ENCODE data around the gene CMIP.
"Not testable (repeated sequence)": the region's sequence is repeated elsewhere in the genome, so short reads cannot be mapped to it uniquely, and the experiment has no call there.

CMIP gene

DNA sequence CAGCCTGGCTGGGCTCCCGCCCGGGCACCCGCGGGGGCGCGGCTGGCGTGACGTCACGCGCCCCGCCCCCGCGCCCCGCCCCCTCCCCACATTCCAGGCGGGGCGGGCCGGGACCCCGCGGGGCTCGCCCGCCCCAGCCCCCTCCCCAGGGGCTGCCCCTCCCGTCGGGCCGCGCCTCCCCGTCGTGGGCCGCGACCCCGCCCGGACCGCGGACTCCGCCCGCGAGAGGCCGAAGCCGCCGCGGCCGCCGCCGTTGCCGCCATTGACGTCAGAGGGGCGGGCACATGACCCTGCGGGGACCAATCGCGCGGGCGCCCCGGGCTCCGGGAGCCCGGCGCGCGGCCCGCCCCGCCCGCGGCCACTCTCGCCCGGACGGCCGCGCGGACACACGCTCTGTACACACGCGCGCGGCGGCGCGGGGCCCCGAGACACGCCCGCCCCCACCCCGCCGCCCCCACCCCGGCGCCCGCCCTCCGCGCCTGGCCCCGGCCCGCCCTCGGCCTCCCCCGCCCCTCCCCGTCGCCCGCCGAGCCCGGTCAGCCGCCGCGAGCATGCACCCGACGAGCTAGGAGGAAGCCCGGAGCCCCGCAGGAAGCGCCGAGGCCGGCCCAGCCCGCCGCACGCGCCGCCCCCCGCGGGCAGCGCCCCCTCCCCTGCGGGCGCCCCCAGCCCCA lies at the start of gene CMIP:
Gene CMIP, plus strand, starts transcription at position 361 of the 674 bp plus-strand sequence.
- in situ Hi-C loops (cut with HindIII; ENCODE audit: low sequenced_read_pairs) = loop anchor here (5.0 kb wide), 1 partner anchor 38 kb away; no protein-coding TSS in a partner anchor

DNA sequence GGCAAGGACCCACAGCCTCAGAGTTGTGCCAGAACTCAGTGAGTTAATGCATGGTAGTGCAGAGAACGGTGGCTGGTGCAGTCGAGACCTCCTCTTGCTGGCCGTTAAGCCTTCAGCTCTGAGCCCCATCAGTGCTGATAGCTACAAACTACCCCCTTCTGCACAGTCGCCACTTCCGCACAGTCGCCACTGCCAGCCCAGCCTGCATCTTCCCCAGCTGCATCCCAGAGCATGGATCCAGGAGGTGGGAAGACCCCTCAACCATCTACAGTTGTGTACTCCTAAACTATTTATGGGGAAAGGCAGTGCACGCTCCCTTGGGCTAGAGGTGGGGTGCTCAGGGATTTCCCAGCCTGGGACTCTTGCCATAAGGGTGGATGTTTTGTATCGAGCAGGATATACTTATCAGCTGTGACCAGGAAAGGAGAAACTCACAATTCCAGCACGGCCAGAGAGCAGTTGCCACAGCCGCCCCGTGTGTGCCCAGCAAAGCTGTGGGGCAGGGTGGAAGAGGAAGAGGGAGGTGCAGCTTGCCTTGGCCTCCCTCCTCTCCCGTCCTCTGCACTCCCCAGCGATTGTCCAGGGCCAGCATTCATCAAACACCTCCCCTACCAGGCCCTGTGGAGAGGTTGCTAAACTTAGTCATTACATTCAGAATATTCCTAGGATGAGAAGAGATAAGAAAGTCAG lies 49.5 kb upstream of the CMIP start:
- in situ Hi-C loops (cut with HindIII; ENCODE audit: low sequenced_read_pairs) = loop anchor here (5.0 kb wide), 1 partner anchor 97 kb away; no protein-coding TSS in a partner anchor

- in situ Hi-C loops (cut with HindIII; ENCODE audit: low sequenced_read_pairs) = no loop called here
Measured at GRCh38 chr16:81397058-81397878, 47.3 kb upstream of the CMIP start.

GRCh38 chr16:81397879-81398520 lies 46.6 kb upstream of the CMIP start:
- in situ Hi-C loops (cut with HindIII; ENCODE audit: low sequenced_read_pairs) = no loop called here

- in situ Hi-C loops (cut with HindIII; ENCODE audit: low sequenced_read_pairs) = no loop called here
Measured at GRCh38 chr16:81399909-81400308, 44.7 kb upstream of the CMIP start.

DNA sequence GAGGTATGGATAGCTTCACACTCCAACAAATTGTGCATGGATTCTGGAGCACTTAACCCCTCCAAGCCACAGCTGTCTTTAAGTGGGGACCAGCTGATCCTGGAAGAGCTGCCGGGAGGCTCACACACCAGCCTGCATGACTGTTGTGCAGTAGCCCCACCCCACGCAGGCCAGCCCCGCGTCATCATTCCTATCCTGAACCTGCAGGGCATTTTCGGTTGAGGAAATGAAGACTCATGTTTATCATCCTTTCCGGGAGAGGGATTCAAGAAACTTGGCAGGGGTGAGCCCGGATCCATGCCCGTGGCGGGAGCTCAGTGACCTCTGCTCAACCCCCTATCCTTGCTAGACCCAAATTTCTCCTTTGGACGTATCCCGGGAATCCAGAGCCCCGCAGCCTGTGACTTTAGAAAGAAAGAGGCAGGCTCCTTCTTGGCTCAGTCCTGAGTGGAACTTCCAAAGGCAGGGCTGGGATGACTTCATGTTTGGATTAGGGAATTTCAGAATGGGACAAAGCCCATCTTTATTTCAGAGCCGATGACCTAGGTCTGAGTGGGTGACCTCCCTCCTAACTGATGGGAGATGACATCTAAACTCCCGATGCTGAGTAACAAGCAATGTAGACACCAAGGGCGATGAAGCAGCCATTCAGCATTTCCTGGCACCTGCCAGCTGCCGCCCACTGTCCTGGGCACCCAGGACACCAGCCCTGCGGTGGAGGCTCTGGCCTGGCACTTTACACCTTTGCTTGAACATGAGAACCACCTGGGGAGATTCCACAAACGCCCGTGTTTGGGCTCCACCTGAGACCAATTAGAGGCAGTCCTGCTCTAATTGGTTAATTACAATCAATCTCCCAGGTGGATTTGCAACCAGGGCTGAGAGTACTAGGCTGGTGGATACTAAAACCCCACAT lies 43.3 kb upstream of the CMIP start:
- in situ Hi-C loops (cut with HindIII; ENCODE audit: low sequenced_read_pairs) = no loop called here

GRCh38 chr16:81403208-81403600 lies 41.4 kb upstream of the CMIP start:
- in situ Hi-C loops (cut with HindIII; ENCODE audit: low sequenced_read_pairs) = no loop called here

- in situ Hi-C loops (cut with HindIII; ENCODE audit: low sequenced_read_pairs) = no loop called here
Measured at GRCh38 chr16:81403601-81404391, 40.8 kb upstream of the CMIP start.

DNA sequence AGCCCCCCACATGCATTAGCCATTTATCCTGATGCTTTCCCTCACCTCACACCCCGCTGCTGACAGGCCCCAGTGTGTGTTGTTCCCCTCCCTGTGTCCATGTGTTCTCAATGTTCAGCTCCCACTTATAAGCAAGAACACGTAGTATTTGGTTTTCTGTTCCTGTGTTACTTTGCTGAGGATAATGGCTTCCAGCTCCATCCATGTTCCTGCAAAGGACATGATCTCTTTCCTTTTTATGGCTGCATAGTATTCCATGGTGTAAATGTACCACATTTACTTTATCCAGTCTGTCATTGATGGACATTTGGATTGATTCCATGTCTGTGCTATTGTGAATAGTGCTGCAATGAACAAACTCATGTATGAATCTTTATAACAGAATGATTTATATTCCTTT lies 39.6 kb upstream of the CMIP start:
- in situ Hi-C loops (cut with HindIII; ENCODE audit: low sequenced_read_pairs) = not testable (repeated sequence)

DNA sequence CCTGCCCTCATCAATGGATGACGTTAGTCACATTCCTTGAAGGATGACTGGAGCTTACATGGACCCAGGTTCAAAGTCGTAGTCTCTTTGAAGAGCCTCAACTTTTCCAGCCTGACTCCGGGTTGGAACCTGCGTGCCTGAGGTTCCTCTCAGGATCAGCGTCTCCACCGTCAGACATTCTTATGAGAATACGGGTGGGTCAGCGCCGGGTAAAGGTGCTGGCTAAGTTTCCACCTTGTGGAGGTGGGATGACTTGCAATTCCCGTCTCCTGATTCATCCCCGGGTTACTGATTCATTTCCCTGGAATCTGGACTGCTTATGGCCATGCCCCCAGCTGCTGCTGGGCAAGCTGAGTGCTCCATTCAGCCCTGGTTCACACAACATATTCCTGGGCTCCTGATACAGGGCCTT lies 38.9 kb upstream of the CMIP start:
- in situ Hi-C loops (cut with HindIII; ENCODE audit: low sequenced_read_pairs) = no loop called here

DNA sequence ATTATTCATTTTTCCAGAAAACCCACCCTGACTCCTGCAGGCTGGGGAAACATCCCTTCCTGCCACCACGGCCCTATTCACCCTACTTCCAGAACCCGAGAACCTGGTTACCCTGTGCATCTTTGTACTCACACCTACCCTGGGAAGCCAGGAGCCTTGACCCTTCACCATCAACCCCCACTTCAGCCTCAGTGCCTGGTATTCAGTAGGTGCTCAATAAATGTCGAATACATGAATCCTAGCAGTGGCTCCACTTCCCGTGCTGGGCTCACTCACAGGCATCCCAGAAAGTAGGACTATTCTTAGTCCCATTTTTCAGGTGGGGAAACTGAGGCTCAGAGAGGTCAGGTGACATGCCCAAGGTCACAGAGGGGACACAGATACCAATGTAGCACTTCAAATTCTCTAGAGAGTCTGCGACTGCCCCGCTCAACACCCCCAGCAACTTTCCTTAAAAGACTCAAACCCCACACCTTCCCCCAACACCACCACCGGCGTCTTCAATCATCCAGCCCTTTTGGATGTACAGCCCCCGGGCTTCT lies 36.1 kb upstream of the CMIP start:
- in situ Hi-C loops (cut with HindIII; ENCODE audit: low sequenced_read_pairs) = no loop called here

GRCh38 chr16:81409016-81409556 lies 35.5 kb upstream of the CMIP start:
- in situ Hi-C loops (cut with HindIII; ENCODE audit: low sequenced_read_pairs) = no loop called here

- in situ Hi-C loops (cut with HindIII; ENCODE audit: low sequenced_read_pairs) = no loop called here
Measured at GRCh38 chr16:81410643-81411293, 33.8 kb upstream of the CMIP start.

DNA sequence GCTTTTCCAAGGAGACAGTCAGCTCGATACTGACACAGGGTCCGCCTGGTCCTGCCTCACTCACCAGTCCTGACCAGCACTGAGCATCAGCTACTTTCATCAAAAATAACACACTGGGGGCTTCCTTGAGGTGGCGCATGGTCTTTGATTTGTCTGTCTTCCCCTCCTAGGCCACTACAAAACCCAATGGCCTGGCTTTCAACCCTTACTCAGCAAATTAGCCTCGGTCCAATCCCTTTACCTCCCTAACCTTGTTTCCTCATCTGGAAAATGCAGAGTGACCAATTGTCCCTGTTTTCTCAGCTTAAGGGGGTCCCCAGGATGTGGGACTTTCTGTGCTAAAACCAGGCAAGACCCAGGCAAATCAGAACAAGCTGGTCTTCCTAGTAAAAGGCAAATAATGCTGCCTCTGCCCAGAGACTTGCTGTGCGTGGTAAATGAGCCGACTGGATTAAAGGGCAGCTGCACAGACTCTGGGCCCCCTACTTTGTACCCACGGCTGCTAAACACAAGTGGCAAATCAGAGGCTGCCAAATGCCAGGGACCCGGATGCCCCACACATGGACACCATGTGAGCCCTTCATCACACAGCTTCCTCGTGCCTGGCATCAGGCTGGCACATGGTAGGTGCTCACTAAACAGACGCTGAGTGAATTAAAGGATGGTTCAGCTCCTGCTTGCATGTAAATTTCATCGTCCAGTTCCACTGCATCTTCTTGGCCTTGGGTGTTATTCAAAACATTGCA lies 31.2 kb upstream of the CMIP start:
- in situ Hi-C loops (cut with HindIII; ENCODE audit: low sequenced_read_pairs) = no loop called here

DNA sequence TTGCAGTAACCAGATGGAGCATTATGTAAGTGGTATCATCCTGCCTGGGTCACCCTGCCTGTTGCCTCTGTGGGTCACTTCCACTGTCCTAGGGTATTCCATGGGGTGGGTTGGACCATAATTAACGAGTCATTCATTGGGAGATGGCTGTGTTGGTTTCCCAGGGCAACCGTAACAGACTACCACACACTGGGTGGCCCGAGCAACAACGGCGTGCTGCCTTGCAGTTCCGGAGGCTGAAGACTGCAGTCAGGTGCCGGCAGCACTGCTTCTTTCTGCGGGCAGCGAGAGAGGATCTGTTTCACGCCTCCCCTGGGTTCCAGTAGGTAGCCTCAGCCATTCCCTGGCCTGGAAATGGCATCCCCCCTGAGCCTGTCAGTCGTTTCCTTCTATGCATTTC lies 28.9 kb upstream of the CMIP start:
- in situ Hi-C loops (cut with HindIII; ENCODE audit: low sequenced_read_pairs) = no loop called here

DNA sequence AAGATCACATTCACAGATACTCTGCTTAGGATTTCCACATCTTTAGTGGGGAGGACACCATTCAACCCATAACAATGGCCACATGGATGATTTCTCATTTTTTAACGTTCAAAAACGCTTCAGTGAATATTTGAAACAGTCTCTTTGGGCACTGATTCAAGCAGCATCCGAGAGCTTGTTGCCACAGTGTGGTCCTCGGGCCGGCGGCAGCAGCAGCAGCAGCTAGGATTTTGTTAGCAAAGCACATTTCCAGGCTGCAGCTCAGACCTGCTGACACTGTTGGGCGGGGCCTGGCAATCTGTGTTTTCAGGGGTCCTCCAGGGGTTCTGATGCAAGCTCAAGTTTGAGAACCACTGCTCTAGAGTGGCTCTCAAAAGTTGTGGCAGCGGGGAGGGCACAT lies 27.9 kb upstream of the CMIP start:
- in situ Hi-C loops (cut with HindIII; ENCODE audit: low sequenced_read_pairs) = no loop called here

DNA sequence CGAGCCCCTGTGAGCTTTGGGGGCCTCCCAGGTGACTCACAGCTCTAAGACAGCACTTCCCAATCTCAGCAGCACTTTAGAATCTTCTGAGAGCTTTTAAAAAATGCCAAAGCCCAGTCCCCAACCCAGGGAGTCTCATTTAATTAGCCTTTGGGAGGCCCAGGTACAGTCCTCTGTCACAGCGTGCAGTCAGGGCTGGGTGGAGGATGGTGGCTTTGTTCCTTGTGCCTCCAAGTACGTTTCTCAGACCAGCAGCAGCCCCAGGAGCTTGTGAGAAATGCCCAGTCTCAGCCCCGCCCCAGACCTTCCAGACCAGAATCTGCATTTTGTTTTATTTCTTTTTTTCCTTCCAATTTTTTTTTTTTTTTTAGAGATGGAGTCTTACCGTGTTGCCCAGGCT lies 27.4 kb upstream of the CMIP start:
- in situ Hi-C loops (cut with HindIII; ENCODE audit: low sequenced_read_pairs) = no loop called here

DNA sequence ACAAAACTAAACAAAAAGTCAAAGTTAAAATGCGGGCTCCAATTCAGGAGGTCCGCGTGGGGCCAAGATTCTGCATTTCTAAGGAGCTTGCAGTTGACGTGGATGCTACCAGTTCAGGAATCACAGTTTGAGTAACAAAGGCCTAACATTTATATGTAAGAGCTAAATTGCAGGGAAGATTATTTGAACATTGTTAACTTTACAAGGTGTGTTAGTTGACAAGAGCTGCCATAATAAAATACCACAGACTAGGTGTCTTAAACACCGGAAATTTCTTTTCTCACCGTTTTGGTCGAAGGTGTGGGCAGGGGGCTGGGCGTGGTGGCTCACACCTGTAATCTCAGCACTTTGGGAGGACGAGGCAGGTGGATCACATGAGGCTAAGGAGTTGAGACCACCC lies 24.8 kb upstream of the CMIP start:
- in situ Hi-C loops (cut with HindIII; ENCODE audit: low sequenced_read_pairs) = no loop called here
